Keratinocyte (primary cell): ENCODE measurements around the gene SMG9. TPM values are rescaled to one million over a fixed set of nuclear protein-coding genes. Genes with fewer than 3 reads are reported as not detected.
"Not testable (repeated sequence)": the region's sequence is repeated elsewhere in the genome, so short reads cannot be mapped to it uniquely, and the experiment has no call there.

Experiments used
- DNase-seq: peaks from one replicate; pipeline ENCODE4 v3.0.0-alpha.2; 2011; ENCODE audit warnings: low read depth, missing footprints, low spot score
- FAIRE-seq: peaks from 2 replicates; lab custom pipeline; 2011; peaks lifted over from hg19 to GRCh38; lab: Jason Lieb, UNC
- H2AFZ ChIP-seq: 2 replicates; pipeline ENCODE4 v1.6.0; 2012; ENCODE audit warnings: low read length, control low read depth, inconsistent platforms; ENCODE audit not compliant: control insufficient read depth
- H3K27ac ChIP-seq: 2 replicates; pipeline ENCODE4 v1.5.1; 2011; ENCODE audit warnings: low read length; ENCODE audit not compliant: control insufficient read depth, insufficient read depth
- H3K27me3 ChIP-seq: 3 replicates; pipeline ENCODE4 v1.6.0; 2011; ENCODE audit warnings: low read length; ENCODE audit not compliant: control insufficient read depth, insufficient read depth; ENCODE audit errors: extremely low read depth
- H3K36me3 ChIP-seq, 2 experiments: 2 replicates in 1 of 2; 3 replicates in 1 of 2; pipeline ENCODE4 v1.5.1; 2011; ENCODE audit warnings: low read length in 2 of 2, mild to moderate bottlenecking in 1 of 2; ENCODE audit not compliant: control insufficient read depth in 2 of 2, insufficient read depth in 2 of 2; ENCODE audit errors: extremely low read depth in 1 of 2
- H3K4me1 ChIP-seq: 3 replicates; pipeline ENCODE4 v1.5.1; 2011; ENCODE audit warnings: low read length; ENCODE audit not compliant: control insufficient read depth, insufficient read depth; ENCODE audit errors: extremely low read depth
- H3K4me2 ChIP-seq: 3 replicates; pipeline ENCODE4 v1.6.0; 2011; ENCODE audit warnings: low read depth, low read length; ENCODE audit not compliant: control insufficient read depth, insufficient read depth; ENCODE audit errors: extremely low read depth
- H3K4me3 ChIP-seq, 3 experiments: fragments of 200-600 bp in 1 of 3; sonication (generic) in 1 of 3; 2 replicates in 2 of 3; 3 replicates in 1 of 3; pipeline ENCODE4 v1.5.1; 2011 to 2016; ENCODE audit warnings: low read length in 3 of 3, mild to moderate bottlenecking in 3 of 3, control low read depth in 2 of 3, inconsistent platforms in 1 of 3, low read depth in 1 of 3, mixed read lengths in 1 of 3, mixed run types in 1 of 3, moderate library complexity in 1 of 3; ENCODE audit not compliant: control insufficient read depth in 2 of 3, insufficient read depth in 2 of 3; ENCODE audit errors: extremely low read depth in 1 of 3
- H3K79me2 ChIP-seq: 2 replicates; pipeline ENCODE4 v1.6.0; 2012; ENCODE audit warnings: low read length; ENCODE audit not compliant: control insufficient read depth, insufficient read depth
- H3K9ac ChIP-seq: 3 replicates; pipeline ENCODE4 v1.6.0; 2011; ENCODE audit warnings: low read length; ENCODE audit not compliant: control insufficient read depth, insufficient read depth; ENCODE audit errors: extremely low read depth
- H3K9me1 ChIP-seq: 3 replicates; pipeline ENCODE4 v1.6.0; 2011; ENCODE audit warnings: low read length; ENCODE audit not compliant: control insufficient read depth, insufficient read depth; ENCODE audit errors: extremely low read depth
- H3K9me3 ChIP-seq: 2 replicates; pipeline ENCODE4 v1.5.1; 2012; ENCODE audit warnings: low read depth, low read length; ENCODE audit not compliant: control insufficient read depth
- H4K20me1 ChIP-seq: 3 replicates; pipeline ENCODE4 v1.6.0; 2011; ENCODE audit warnings: low read length; ENCODE audit not compliant: control insufficient read depth, insufficient read depth; ENCODE audit errors: extremely low read depth
- EZH2 ChIP-seq: IDR thresholded peaks from one replicate; pipeline ENCODE4 v1.6.1; 2012; ENCODE audit warnings: inconsistent platforms, mild to moderate bottlenecking, low read length, moderate library complexity
- dilution Hi-C: fragments of 300-500 bp; cut with MboI; formaldehyde crosslinking; loops from one replicate; pipeline ENCODE4 v1.7.0; 2020; ENCODE audit warnings: low sequenced_read_pairs; ENCODE audit not compliant: extremely low pct_ligation_motif_present
- polyA plus RNA-seq, 5 experiments: library from polyadenylated mRNA; depleted of rRNA in 3 of 5; stranded (reverse) in 3 of 5; stranded (forward) in 1 of 5; unstranded in 1 of 5; fragments of >200 nt; gene quantifications; 1 replicate in 1 of 5; 2 replicates in 3 of 5; 3 replicates in 1 of 5; pipeline versions ENCODE4 v1.2.1 to v1.2.3, GENCODE V29; 2011 to 2012; ENCODE audit warnings: missing spikeins in 2 of 5, low read depth in 1 of 5, low replicate concordance in 1 of 5
- TF ChIP-seq, protein P1 (sequence below), 3 experiments: IDR thresholded peaks in 1 of 3; conservative IDR thresholded peaks in 1 of 3; optimal IDR thresholded peaks in 1 of 3; 2 replicates in 2 of 3; 3 replicates in 1 of 3; pipeline versions ENCODE3 to v1.5.1; 2011; ENCODE audit warnings: low read length in 3 of 3, mild to moderate bottlenecking in 3 of 3, moderate library complexity in 2 of 3, control low read depth in 1 of 3, inconsistent platforms in 1 of 3; ENCODE audit not compliant: insufficient read depth in 2 of 3; ENCODE audit errors: extremely low read depth in 1 of 3

Gene SMG9
- polyA plus RNA-seq, 1 donor (not counting 4 experiments of a cell fraction or from before 2014, with no cell fraction given), result 15.6 TPM

DNA sequence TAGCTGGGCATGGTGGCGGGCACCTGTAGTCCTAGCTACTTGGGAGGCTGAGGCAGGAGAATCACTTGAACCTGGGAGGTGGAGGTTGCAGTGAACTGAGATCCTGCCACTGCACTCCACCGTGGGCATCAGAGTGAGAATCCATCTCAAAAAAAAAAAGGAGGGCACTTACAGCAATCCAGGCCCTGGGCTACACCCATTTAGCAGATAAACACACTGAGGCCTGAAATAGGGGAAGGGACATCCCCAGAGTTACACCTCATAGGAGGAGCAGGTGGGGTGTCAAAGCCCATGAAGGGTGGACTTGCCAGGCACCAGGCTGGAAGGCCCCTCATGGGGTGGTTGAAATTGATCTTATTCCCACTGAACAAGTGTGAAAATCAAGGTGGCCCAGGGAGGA is 70.9 kb downstream of the SMG9 start:
- dilution Hi-C loops, result no loop called here
- no peak for FAIRE-seq
- Histone ChIP-seq H4K20me1 (no peaks in the 10 kb centered on the region), H3K27ac (no peak overlapping the region), H3K9me1 (peaks cover 3% of the 10 kb centered on the region), H3K79me2 (no peaks in the 10 kb centered on the region), H3K9ac (no peak overlapping the region), H3K27me3 (no peaks in the 10 kb centered on the region), H3K4me3 (no peak overlapping the region), H3K9me3 (no peaks in the 10 kb centered on the region), H3K36me3 (no peaks in the 10 kb centered on the region), H3K4me1 (peaks cover 18% of the 10 kb centered on the region), H2AFZ (no peak overlapping the region), H3K4me2 (no peak overlapping the region)
- TF ChIP-seq, protein P1, sequence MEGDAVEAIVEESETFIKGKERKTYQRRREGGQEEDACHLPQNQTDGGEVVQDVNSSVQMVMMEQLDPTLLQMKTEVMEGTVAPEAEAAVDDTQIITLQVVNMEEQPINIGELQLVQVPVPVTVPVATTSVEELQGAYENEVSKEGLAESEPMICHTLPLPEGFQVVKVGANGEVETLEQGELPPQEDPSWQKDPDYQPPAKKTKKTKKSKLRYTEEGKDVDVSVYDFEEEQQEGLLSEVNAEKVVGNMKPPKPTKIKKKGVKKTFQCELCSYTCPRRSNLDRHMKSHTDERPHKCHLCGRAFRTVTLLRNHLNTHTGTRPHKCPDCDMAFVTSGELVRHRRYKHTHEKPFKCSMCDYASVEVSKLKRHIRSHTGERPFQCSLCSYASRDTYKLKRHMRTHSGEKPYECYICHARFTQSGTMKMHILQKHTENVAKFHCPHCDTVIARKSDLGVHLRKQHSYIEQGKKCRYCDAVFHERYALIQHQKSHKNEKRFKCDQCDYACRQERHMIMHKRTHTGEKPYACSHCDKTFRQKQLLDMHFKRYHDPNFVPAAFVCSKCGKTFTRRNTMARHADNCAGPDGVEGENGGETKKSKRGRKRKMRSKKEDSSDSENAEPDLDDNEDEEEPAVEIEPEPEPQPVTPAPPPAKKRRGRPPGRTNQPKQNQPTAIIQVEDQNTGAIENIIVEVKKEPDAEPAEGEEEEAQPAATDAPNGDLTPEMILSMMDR (optimal IDR thresholded peaks at IDR 0.05 in 1 of 3, IDR thresholded peaks at IDR 0.05 in 1 of 3, conservative IDR thresholded peaks at IDR 0.05 in 1 of 3; ENCODE audit: extremely low read depth in 1 of 3, insufficient read depth in 2 of 3, low read length in 3 of 3), result no peak
- TF ChIP-seq EZH2, result no peak
- DNase-seq, result no peak

DNA sequence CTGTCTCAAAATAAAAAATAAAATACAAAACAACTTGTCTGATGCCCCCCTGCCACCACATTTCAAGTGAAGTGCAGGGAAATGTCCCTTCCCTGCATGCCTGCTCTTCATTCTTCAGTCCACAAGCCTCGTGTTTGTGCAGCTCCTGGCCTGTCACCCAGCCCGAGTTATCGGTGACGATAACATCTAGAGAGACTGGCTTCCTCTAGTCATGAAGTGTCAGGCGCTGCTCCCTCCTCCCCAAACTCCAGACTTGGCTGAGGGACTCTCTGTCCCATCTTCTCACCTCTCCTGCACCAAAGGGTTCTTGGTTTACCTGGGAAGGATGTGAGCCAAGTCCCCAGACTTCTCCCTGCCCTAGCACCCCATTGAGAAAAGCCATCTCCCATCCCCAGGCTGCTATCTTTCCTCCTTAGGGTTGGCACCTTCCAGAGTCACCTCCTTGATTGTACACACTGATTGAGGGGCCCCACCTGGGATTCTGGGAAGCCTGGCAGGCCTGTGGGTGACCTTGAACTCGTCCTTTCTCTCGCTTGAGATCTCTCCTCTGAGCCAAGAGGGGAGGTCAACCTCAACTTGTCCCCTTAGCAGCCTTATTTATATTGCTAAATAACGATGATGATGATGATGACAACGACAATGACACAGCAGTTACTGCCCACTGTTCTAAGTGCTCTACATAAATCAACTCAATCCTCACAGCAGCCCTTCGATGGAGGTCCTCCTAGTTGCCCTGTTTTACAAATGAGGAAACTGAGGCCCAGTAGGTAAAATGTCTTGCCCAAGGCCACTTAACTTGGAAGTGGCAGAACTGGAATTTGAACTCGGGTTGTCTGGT is 71.7 kb downstream of the SMG9 start:
- H3K9me3 ChIP-seq, result no peaks in the 10 kb centered on the region
- H3K36me3 ChIP-seq, result no peaks in the 10 kb centered on the region
- FAIRE-seq (no peak), DNase-seq (no peak)
- no peak overlapping the region for H2AFZ ChIP-seq
- H3K79me2 ChIP-seq, result no peaks in the 10 kb centered on the region
- H3K9ac ChIP-seq, result no peak overlapping the region
- no peak overlapping the region for H3K4me3 ChIP-seq
- H3K27me3 ChIP-seq, result no peaks in the 10 kb centered on the region
- H4K20me1 ChIP-seq, result no peaks in the 10 kb centered on the region
- H3K4me2 ChIP-seq, result no peak overlapping the region
- no peak overlapping the region for H3K27ac ChIP-seq
- peaks cover 3% of the 10 kb centered on the region for H3K9me1 ChIP-seq
- H3K4me1 ChIP-seq, result peaks cover 18% of the 10 kb centered on the region
- dilution Hi-C loops, result no loop called here
- no peak for TF ChIP-seq EZH2
- TF ChIP-seq, protein P1 (optimal IDR thresholded peaks at IDR 0.05 in 1 of 3, IDR thresholded peaks at IDR 0.05 in 1 of 3, conservative IDR thresholded peaks at IDR 0.05 in 1 of 3; ENCODE audit: extremely low read depth in 1 of 3, insufficient read depth in 2 of 3, low read length in 3 of 3), result no peak

DNA sequence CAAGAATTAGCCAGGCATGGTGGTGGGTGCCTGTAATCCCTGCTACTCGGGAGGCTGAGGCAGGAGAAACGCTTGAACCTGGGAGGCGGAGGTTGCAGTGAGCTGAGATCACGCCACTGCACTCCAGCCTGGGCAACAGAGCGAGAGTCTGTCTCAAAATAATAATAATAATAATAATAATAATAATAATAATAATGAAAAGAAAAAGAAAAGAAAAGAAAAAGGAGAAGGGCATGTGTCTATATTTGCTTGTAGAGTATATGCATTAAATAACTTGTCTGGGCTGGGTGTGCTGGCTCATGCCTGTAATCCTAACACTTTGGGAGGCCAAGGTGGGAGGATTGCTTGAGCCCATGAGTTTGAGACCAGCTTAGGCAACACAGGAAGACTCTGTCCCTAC is 72.5 kb downstream of the SMG9 start:
- dilution Hi-C loops, result not testable (repeated sequence)

More for the DNA sequence above, 72.5 kb downstream of the SMG9 start:
- H3K4me3 ChIP-seq, H2AFZ ChIP-seq, H3K9me3 ChIP-seq, H3K27me3 ChIP-seq, H3K79me2 ChIP-seq, H3K4me2 ChIP-seq, H3K36me3 ChIP-seq, H4K20me1 ChIP-seq, H3K9ac ChIP-seq, H3K27ac ChIP-seq, FAIRE-seq, H3K9me1 ChIP-seq, DNase-seq: not testable (repeated sequence)
- peaks cover 11% of the 10 kb centered on the region for H3K4me1 ChIP-seq
